GM12873 (cell line): ENCODE data around the gene ADSL.

Experiments used
- TF ChIP-seq, protein P1 (sequence below): IDR thresholded peaks from 2 replicates; pipeline ENCODE4 v1.5.1; 2012; ENCODE audit warnings: low read depth, mild to moderate bottlenecking, moderate library complexity, low read length, control low read depth; ENCODE audit not compliant: insufficient read depth; ENCODE audit errors: missing control alignments

ADSL gene

DNA sequence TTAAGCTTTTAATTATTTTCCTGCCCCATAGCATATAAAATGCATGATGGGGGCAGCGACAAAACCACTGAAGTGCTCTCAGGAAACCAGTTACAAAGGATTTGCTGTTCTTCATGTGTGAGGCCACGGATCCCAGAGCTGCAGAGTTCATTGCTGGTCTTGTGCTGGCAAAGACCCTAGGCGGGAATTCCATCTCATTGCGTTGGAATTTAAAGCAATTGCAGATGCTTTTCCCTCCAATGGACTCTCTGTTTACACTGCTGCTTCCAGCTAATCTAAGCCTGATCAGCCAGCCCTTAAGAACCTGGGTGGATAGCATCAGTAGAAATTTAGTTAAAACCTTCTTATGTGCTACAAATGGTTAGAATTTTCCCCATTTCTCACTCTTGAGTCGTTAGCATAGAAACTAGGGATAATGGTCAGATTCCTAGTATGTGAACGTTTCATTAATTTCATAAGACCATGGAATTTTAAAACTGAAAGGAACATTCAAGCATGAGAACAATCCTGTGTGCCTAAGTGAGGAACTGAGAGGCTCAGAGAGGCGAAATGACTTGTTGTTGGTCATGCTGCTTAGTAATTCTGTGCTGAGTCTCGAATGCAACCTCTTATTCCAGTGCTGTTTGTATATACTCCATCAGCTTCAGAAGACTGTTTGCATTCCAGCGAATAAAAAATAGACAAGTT is 36.1 kb upstream of the ADSL start:
- TF ChIP-seq, protein P1, sequence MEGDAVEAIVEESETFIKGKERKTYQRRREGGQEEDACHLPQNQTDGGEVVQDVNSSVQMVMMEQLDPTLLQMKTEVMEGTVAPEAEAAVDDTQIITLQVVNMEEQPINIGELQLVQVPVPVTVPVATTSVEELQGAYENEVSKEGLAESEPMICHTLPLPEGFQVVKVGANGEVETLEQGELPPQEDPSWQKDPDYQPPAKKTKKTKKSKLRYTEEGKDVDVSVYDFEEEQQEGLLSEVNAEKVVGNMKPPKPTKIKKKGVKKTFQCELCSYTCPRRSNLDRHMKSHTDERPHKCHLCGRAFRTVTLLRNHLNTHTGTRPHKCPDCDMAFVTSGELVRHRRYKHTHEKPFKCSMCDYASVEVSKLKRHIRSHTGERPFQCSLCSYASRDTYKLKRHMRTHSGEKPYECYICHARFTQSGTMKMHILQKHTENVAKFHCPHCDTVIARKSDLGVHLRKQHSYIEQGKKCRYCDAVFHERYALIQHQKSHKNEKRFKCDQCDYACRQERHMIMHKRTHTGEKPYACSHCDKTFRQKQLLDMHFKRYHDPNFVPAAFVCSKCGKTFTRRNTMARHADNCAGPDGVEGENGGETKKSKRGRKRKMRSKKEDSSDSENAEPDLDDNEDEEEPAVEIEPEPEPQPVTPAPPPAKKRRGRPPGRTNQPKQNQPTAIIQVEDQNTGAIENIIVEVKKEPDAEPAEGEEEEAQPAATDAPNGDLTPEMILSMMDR, result no peak

DNA sequence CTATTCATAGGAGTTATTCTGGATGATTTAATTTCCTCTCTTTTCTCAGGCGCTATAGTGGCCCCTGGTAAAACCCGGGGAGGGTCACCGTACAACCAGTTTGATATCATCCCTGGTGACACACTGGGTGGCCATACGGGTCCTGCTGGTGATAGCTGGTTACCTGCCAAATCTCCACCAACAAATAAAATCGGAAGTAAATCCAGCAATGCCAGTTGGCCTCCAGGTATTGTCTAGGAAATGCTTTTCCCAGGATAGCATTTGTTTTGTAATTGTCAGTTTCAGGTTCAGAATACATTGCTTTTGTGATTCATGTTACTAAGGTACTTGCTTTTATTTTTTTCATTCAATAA is 35.6 kb upstream of the ADSL start:
- TF ChIP-seq, protein P1, result no peak

DNA sequence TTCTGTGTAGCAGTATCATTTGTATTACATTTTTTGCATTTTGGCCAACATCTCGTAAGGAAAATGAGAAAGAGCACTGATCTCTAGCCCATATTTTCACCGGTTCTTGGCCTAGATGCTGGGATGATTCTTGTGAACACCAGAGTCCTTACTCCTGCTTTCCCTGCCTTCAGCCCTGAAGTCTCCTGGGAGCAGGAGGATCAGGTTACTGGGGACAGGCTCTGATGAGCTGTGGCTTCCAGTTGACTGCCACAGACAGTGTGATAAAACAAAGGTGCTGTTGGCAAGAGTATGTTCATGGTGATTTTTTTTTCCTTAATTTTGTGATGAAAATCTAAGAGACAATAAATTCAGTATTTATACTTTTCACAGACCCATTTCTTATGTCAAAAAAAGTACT is 34.2 kb upstream of the ADSL start:
- TF ChIP-seq, protein P1, result no peak

DNA sequence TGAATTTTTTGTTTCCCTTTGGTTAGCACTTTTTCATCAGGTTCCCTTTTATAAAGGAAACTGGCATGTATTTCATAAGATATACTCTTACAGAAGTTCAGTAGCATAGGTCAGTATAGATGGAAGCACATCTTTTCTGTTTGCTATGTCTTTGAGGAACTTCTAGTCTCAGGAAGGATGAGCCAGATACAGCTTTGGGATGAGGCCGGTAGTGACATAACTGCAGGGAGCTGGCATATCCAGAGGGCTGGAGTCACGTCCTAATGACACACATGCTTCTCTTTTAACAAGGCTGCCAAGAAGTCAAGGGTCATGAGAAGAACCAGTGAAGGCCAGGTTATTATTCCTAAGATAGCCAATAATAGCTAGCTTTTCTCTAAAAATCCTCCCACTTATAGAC is 33.3 kb upstream of the ADSL start:
- TF ChIP-seq, protein P1, result no peak

DNA sequence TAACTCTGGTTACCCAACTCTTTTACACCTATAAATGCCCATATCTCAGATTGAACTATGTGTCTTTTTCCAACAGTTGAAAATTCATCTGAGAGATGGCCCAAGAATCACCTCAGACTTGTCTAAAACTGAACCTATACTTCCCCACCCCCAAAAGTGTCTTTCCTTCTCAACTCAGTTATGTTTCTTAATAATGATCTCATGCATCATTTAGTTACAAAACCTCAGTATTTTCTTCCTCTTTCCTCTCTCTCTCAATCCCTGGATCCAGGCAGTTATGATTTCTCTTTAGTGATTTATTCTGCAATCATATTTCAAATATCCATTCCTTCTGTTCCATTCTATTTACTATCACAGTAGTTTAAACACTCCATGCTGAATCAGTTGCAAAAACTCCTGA is 32.3 kb upstream of the ADSL start:
- TF ChIP-seq, protein P1, result no peak

DNA sequence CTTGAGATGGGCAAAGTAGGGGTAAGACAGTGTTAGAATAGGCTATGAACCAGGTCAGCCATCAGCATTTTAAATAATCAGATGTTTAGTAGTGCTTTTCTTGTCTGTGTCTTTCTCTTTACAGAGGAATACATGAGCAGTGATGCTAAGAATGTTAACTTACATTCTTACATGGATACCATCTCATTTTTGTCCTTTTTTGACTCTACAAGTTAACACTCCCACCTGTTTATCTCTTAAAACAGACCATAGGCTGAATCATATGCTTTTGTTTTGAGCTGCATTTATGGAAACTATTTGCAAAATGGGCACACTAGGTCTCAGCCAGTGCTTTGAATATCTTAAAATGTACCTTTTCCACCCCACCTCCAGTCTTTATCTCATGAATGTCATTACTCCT is 25.6 kb upstream of the ADSL start:
- TF ChIP-seq, protein P1, result no peak

DNA sequence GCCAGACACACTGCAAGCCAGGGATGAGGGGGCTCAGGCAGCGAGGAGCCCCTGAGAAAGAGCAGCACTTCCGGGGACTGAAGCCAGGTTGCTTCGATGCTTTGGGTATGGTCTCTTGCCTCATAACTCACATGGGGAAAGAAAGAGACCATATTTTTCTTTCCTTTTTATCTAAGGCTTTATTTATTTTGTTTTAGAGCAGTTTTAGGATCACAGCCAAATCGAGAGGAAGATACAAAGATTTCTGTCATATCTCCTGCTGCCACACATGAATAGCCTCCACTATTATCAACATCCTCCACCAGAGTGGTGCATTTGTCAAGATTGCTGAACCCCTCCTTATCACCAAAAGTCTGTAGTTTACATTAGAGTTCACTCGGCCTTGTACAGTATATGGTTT is 24.3 kb upstream of the ADSL start:
- TF ChIP-seq, protein P1, result no peak
